WTC11 (cell line): Measurements from ENCODE around the gene CCNJL. TPM values are rescaled to one million over a fixed set of nuclear protein-coding genes. Genes with fewer than 3 reads are reported as not detected.

ENCODE experiments used
- ATAC-seq: fragments of 200-7000 bp; cut with Tn5 transposase; 2 replicates; pipeline ENCODE4 v1.10.0; 2021; ENCODE audit warnings: mild to moderate bottlenecking, moderate library complexity
- CTCF ChIA-PET: fragments of 300-600 bp; sonication (Branson Sonifier 250); formaldehyde crosslinking; loops from one replicate; lab custom pipeline; 2021; ENCODE audit warnings: antibody characterized with exemption; lab: Charles Lee
- POLR2A ChIA-PET: fragments of 350-600 bp; sonication (Branson Sonifier 250); formaldehyde crosslinking; loops from one replicate; lab custom pipeline; 2021; ENCODE audit warnings: antibody characterized with exemption; lab: Charles Lee
- DNase-seq: peaks from one replicate; pipeline ENCODE4 v3.0.0; 2021; ENCODE audit warnings: low spot score
- H3K27ac Mint-ChIP-seq: 2 replicates; pipeline ENCODE4 v1.8.0; 2021; ENCODE audit warnings: mixed read lengths
- H3K27me3 Mint-ChIP-seq: 2 replicates; pipeline ENCODE4 v1.8.0; 2021; ENCODE audit warnings: low read depth, mild to moderate bottlenecking, moderate library complexity, mixed read lengths
- H3K36me3 Mint-ChIP-seq: 2 replicates; pipeline ENCODE4 v1.8.0; 2021; ENCODE audit warnings: mixed read lengths
- H3K4me1 Mint-ChIP-seq: 2 replicates; pipeline ENCODE4 v1.8.0; 2022; ENCODE audit warnings: mixed read lengths
- H3K4me3 Mint-ChIP-seq: 2 replicates; pipeline ENCODE4 v1.8.0; 2021; ENCODE audit warnings: mild to moderate bottlenecking, moderate library complexity, mixed read lengths
- H3K9me3 Mint-ChIP-seq: 2 replicates; pipeline ENCODE4 v1.8.0; 2021; ENCODE audit warnings: mixed read lengths
- CREB1 ChIP-seq: sonication (generic); formaldehyde crosslinking; IDR thresholded peaks from 2 replicates; pipeline ENCODE4 v1.8.0; 2023; ENCODE audit warnings: mild to moderate bottlenecking, missing genetic modification reagents
- CREM ChIP-seq: sonication (generic); formaldehyde crosslinking; IDR thresholded peaks from 2 replicates; pipeline ENCODE4 v1.8.1; 2022; ENCODE audit warnings: mild to moderate bottlenecking, missing genetic modification reagents, moderate library complexity
- ELF4 ChIP-seq: sonication (generic); formaldehyde crosslinking; IDR thresholded peaks from 2 replicates; pipeline ENCODE4 v1.8.1; 2022; ENCODE audit warnings: low read depth, mild to moderate bottlenecking, moderate library complexity, missing genetic modification reagents
- GTF2I ChIP-seq: fragments of 250-450 bp; sonication (Bioruptor Pico); conservative IDR thresholded peaks from 2 replicates; pipeline ENCODE4 v1.4.0; 2021; ENCODE audit warnings: mild to moderate bottlenecking
- KAT7 ChIP-seq: sonication (generic); formaldehyde crosslinking; IDR thresholded peaks from 2 replicates; pipeline ENCODE4 v1.8.1; 2023; ENCODE audit warnings: missing genetic modification reagents, mild to moderate bottlenecking, borderline replicate concordance
- MXD4 ChIP-seq: fragments of 250-450 bp; sonication (Bioruptor Pico); IDR thresholded peaks from 2 replicates; pipeline ENCODE4 v1.8.0; 2021; ENCODE audit warnings: mild to moderate bottlenecking, moderate library complexity, borderline replicate concordance
- NR3C1 ChIP-seq: sonication (generic); formaldehyde crosslinking; conservative IDR thresholded peaks from 2 replicates; pipeline ENCODE4 v1.8.1; 2023; ENCODE audit warnings: low read depth, mild to moderate bottlenecking, missing genetic modification reagents
- RELA ChIP-seq: sonication (generic); formaldehyde crosslinking; IDR thresholded peaks from 2 replicates; pipeline ENCODE4 v1.8.1; 2022; ENCODE audit warnings: missing genetic modification reagents, mild to moderate bottlenecking, borderline replicate concordance
- SOX15 ChIP-seq: fragments of 250-450 bp; sonication (Bioruptor Pico); IDR thresholded peaks from 2 replicates; pipeline ENCODE4 v1.9.0; 2021; ENCODE audit warnings: mild to moderate bottlenecking
- TCF7 ChIP-seq: sonication (generic); formaldehyde crosslinking; IDR thresholded peaks from 2 replicates; pipeline ENCODE4 v1.8.0; 2022; ENCODE audit warnings: mild to moderate bottlenecking, low read depth, missing genetic modification reagents, moderate library complexity
- TEAD1 ChIP-seq: sonication (generic); formaldehyde crosslinking; IDR thresholded peaks from 2 replicates; pipeline ENCODE4 v1.8.0; 2022; ENCODE audit warnings: mild to moderate bottlenecking, missing genetic modification reagents
- TEAD4 ChIP-seq: sonication (generic); formaldehyde crosslinking; IDR thresholded peaks from 2 replicates; pipeline ENCODE4 v1.8.0; 2022; ENCODE audit warnings: mild to moderate bottlenecking, missing genetic modification reagents
- ZNF138 ChIP-seq: sonication (generic); formaldehyde crosslinking; conservative IDR thresholded peaks from 2 replicates; pipeline ENCODE4 v1.8.1; 2022; ENCODE audit warnings: mild to moderate bottlenecking, moderate library complexity, missing genetic modification reagents
- ZNF317 ChIP-seq: sonication (generic); formaldehyde crosslinking; IDR thresholded peaks from 2 replicates; pipeline ENCODE4 v1.8.1; 2023; ENCODE audit warnings: low read depth, mild to moderate bottlenecking, moderate library complexity, missing genetic modification reagents, borderline replicate concordance
- total RNA-seq: library from RNA; stranded (reverse); gene quantifications from 3 replicates; pipeline ENCODE4 v1.2.3, GENCODE V29; 2021
- TF ChIP-seq, protein P1 (sequence below): fragments of 250-450 bp; sonication (Bioruptor Pico); IDR thresholded peaks from 2 replicates; pipeline ENCODE4 v2.1.2; 2022; ENCODE audit warnings: mild to moderate bottlenecking, moderate library complexity
- TF ChIP-seq, protein P2 (sequence below): fragments of 250-450 bp; sonication (Bioruptor Pico); IDR thresholded peaks from 2 replicates; pipeline ENCODE4 v1.8.0; 2021; ENCODE audit warnings: mild to moderate bottlenecking
- TF ChIP-seq, protein P3 (sequence below): sonication (generic); formaldehyde crosslinking; IDR thresholded peaks from 2 replicates; pipeline ENCODE4 v1.8.1; 2022; ENCODE audit warnings: missing genetic modification reagents, borderline replicate concordance
- TF ChIP-seq, protein P4 (sequence below): sonication (generic); formaldehyde crosslinking; IDR thresholded peaks from 2 replicates; pipeline ENCODE4 v1.8.1; 2023; ENCODE audit warnings: mild to moderate bottlenecking, missing genetic modification reagents, moderate library complexity
- TF ChIP-seq, protein P5 (sequence below): fragments of 250-450 bp; sonication (Bioruptor Pico); conservative IDR thresholded peaks from 2 replicates; pipeline ENCODE4 v1.9.0; 2021; ENCODE audit warnings: mild to moderate bottlenecking
- TF ChIP-seq, protein P6 (sequence below): sonication (generic); formaldehyde crosslinking; conservative IDR thresholded peaks from 2 replicates; pipeline ENCODE4 v1.8.1; 2022; ENCODE audit warnings: mild to moderate bottlenecking, missing genetic modification reagents
- TF ChIP-seq, protein P7 (sequence below): sonication (generic); formaldehyde crosslinking; IDR thresholded peaks from 2 replicates; pipeline ENCODE4 v1.8.1; 2022; ENCODE audit warnings: mild to moderate bottlenecking, missing genetic modification reagents, moderate library complexity, borderline replicate concordance

Gene CCNJL
- total RNA-seq, 1 experiment from 2014 or later: 31.3 TPM

DNA sequence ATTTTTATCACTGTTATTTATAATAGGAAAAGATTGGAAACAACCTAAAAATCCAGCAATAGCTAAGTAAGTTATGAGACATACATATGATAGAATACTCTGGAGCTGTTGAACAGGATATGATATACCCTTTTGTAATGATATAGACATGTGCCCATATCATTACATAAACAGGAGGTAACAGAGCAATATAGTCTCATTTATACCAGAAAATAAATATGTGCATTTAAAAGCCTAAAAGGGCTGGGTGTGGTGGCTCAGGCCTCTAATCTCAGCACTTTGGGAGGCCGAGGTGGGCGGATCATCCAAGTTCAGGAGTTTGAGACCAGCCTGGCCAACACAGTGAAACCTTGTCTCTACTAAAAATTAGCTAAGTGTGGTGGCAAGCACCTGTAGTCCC lies 85.4 kb downstream of the CCNJL start:
- Mint-ChIP-seq H3K9me3 (no peaks in the 10 kb centered on the region), H3K4me1 (peaks cover 4% of the 10 kb centered on the region; the same call in 1 of the 2 replicates), H3K27me3 (no peaks in the 10 kb centered on the region)
- no peak for TF ChIP-seq RELA
- TF ChIP-seq, protein P1, sequence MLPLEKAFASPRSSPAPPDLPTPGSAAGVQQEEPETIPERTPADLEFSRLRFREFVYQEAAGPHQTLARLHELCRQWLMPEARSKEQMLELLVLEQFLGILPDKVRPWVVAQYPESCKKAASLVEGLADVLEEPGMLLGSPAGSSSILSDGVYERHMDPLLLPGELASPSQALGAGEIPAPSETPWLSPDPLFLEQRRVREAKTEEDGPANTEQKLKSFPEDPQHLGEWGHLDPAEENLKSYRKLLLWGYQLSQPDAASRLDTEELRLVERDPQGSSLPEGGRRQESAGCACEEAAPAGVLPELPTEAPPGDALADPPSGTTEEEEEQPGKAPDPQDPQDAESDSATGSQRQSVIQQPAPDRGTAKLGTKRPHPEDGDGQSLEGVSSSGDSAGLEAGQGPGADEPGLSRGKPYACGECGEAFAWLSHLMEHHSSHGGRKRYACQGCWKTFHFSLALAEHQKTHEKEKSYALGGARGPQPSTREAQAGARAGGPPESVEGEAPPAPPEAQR (CRISPR knock-in tag): no peak
- TF ChIP-seq CREB1: no peak
- no peak for TF ChIP-seq KAT7
- no peak for TF ChIP-seq MXD4 (CRISPR knock-in tag)
- TF ChIP-seq, all 79 proteins: peak for 0
- DNase-seq (no peak), ATAC-seq (no peak)
- CTCF ChIA-PET: interaction anchor here (1.1 to 1.7 kb wide), 4 partner anchors 15 to 164 kb away, joined by 3 to 5 read pairs (median 4); no protein-coding TSS in a partner anchor
- Mint-ChIP-seq H3K4me3 (no peak overlapping the region), H3K27ac (no peak overlapping the region; the same call in 1 of the 2 replicates), H3K36me3 (no peaks in the 10 kb centered on the region)
- POLR2A ChIA-PET: no interaction called here

DNA sequence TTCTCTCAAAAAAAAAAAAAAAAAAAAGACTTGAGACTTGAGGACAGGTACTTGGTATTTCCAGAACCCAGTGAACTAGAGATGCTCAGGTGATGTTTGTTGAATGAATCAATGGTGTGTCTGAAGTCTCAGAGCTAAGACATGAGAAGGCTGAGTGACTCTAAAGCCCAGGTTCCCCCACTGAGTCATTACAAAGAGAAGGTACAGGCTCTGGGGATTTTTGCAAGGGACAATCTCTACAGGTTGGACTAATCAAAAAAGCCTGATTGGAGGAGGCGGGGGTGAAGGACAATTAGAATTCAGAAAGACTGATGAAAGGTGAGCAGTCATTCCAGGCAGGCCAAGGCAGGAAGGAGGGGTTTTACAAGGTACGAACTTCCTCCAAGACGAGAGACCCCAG lies 91.3 kb downstream of the CCNJL start:
- Mint-ChIP-seq H3K27ac (no peak overlapping the region), H3K4me3 (no peak overlapping the region), H3K36me3 (no peaks in the 10 kb centered on the region), H3K9me3 (no peaks in the 10 kb centered on the region), H3K27me3 (no peaks in the 10 kb centered on the region), H3K4me1 (0 out of 2 replicates have a peak, but pooled peaks cover 2% of the 10 kb centered on the region)
- ATAC-seq (no peak), DNase-seq (no peak)
- CTCF ChIA-PET: no interaction called here
- TF ChIP-seq TCF7: no peak
- TF ChIP-seq, protein P2, sequence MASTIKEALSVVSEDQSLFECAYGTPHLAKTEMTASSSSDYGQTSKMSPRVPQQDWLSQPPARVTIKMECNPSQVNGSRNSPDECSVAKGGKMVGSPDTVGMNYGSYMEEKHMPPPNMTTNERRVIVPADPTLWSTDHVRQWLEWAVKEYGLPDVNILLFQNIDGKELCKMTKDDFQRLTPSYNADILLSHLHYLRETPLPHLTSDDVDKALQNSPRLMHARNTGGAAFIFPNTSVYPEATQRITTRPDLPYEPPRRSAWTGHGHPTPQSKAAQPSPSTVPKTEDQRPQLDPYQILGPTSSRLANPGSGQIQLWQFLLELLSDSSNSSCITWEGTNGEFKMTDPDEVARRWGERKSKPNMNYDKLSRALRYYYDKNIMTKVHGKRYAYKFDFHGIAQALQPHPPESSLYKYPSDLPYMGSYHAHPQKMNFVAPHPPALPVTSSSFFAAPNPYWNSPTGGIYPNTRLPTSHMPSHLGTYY (CRISPR knock-in tag): no peak
- no peak for TF ChIP-seq ZNF138 (CRISPR knock-in tag)
- no peak for TF ChIP-seq GTF2I (CRISPR knock-in tag)
- TF ChIP-seq SOX15 (CRISPR knock-in tag): no peak
- TF ChIP-seq ZNF317: no peak
- TF ChIP-seq, protein P3, sequence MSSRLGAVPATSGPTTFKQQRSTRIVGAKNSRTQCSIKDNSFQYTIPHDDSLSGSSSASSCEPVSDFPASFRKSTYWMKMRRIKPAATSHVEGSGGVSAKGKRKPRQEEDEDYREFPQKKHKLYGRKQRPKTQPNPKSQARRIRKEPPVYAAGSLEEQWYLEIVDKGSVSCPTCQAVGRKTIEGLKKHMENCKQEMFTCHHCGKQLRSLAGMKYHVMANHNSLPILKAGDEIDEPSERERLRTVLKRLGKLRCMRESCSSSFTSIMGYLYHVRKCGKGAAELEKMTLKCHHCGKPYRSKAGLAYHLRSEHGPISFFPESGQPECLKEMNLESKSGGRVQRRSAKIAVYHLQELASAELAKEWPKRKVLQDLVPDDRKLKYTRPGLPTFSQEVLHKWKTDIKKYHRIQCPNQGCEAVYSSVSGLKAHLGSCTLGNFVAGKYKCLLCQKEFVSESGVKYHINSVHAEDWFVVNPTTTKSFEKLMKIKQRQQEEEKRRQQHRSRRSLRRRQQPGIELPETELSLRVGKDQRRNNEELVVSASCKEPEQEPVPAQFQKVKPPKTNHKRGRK (CRISPR knock-in tag): no peak
- TF ChIP-seq, protein P4, sequence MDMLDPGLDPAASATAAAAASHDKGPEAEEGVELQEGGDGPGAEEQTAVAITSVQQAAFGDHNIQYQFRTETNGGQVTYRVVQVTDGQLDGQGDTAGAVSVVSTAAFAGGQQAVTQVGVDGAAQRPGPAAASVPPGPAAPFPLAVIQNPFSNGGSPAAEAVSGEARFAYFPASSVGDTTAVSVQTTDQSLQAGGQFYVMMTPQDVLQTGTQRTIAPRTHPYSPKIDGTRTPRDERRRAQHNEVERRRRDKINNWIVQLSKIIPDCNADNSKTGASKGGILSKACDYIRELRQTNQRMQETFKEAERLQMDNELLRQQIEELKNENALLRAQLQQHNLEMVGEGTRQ (CRISPR knock-in tag): no peak
- no peak for TF ChIP-seq CREM (CRISPR knock-in tag)
- POLR2A ChIA-PET: no interaction called here

DNA sequence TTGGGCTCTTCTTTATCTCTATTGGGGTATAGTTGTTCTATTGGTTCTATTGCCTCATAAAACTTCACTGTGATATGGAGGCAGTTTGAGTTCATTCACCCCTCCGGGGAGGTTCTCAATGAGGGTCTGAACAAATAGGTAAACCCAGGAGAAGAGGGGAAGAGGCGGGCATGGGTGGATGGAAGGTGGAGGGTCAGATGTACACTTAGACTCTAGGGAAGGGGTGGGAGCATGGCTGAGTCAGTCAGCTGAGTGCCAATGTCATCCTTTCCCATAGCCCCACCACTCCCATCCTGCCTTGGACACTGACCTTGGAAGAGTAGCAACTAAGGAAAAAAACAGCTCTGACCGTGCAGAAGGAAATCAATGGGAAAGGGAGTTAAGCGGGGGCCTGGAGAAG lies 93.0 kb downstream of the CCNJL start:
- POLR2A ChIA-PET: interaction anchor here (0.5 kb wide), 1 partner anchor 95 kb away, joined by 6 read pairs; no protein-coding TSS in a partner anchor
- no peak for TF ChIP-seq ELF4
- no peak for TF ChIP-seq NR3C1 (CRISPR knock-in tag)
- TF ChIP-seq, protein P5, sequence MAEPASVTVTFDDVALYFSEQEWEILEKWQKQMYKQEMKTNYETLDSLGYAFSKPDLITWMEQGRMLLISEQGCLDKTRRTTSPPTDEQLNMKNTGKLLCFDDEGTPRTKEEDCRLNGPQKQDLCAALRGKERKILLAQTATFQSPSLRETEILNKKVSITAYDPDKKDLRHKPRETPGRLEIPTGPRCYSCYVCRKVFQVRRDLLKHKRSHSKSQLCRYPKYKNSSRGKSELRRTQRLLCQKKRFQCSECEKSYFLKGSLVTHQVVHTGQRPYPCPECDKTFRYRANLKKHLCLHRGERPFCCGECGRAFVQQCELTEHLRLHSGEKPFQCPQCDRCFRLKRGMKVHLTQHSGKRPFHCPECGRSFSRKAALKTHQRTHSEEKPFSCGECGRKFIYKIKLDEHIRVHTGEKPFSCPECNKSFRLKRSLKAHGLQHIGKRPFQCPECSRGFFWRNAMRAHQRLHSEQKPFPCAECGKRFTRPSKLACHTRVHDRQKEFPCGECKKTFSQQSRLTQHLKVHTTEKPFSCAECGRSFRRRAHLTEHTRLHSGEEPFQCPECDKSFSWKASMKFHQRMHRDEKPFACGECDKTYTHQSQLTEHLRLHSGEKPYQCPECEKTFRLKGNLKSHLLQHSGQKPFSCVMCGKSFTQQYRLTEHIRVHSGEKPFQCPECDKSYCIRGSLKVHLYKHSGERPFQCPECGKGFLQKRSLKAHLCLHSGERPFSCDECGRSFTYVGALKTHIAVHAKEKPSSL (CRISPR knock-in tag): no peak
- TF ChIP-seq, protein P6, sequence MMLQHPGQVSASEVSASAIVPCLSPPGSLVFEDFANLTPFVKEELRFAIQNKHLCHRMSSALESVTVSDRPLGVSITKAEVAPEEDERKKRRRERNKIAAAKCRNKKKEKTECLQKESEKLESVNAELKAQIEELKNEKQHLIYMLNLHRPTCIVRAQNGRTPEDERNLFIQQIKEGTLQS (CRISPR knock-in tag): no peak
- no peak for TF ChIP-seq TEAD4 (CRISPR knock-in tag)
- TF ChIP-seq, protein P1 (CRISPR knock-in tag): no peak
- TF ChIP-seq, protein P7, sequence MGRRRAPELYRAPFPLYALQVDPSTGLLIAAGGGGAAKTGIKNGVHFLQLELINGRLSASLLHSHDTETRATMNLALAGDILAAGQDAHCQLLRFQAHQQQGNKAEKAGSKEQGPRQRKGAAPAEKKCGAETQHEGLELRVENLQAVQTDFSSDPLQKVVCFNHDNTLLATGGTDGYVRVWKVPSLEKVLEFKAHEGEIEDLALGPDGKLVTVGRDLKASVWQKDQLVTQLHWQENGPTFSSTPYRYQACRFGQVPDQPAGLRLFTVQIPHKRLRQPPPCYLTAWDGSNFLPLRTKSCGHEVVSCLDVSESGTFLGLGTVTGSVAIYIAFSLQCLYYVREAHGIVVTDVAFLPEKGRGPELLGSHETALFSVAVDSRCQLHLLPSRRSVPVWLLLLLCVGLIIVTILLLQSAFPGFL (CRISPR knock-in tag): no peak
- TF ChIP-seq TEAD1 (CRISPR knock-in tag): no peak

More for the DNA sequence above, 93.0 kb downstream of the CCNJL start:
- CTCF ChIA-PET: no interaction called here
- 0 out of 2 replicates have a peak, but pooled peaks cover 2% of the 10 kb centered on the region for H3K4me1 Mint-ChIP-seq
- H3K27me3 Mint-ChIP-seq: no peaks in the 10 kb centered on the region
- no peaks in the 10 kb centered on the region for H3K36me3 Mint-ChIP-seq
- no peak overlapping the region for H3K4me3 Mint-ChIP-seq
- DNase-seq (no peak), ATAC-seq (no peak)
- no peak overlapping the region for H3K27ac Mint-ChIP-seq
- H3K9me3 Mint-ChIP-seq: no peaks in the 10 kb centered on the region
